ENCODE measurements around the gene SLC36A1.
A peak's percentile ranks its signal among the peaks of the same experiment; 100 is the strongest.
"Not testable (repeated sequence)": the region's sequence is repeated elsewhere in the genome, so short reads cannot be mapped to it uniquely, and the experiment has no call there.

The SLC36A1 gene

GRCh38 chr5:151487544-151487943 lies 40.1 kb downstream of the SLC36A1 start:
- DNase-seq, result no peak

- DNase-seq, result no peak
Observed at GRCh38 chr5:151490627-151491026, 43.2 kb downstream of the SLC36A1 start.

GRCh38 chr5:151491062-151491461 lies 43.7 kb downstream of the SLC36A1 start:
- DNase-seq, result no peak

GRCh38 chr5:151492729-151493128 lies 45.3 kb downstream of the SLC36A1 start:
- DNase-seq, result no peak

GRCh38 chr5:151493665-151494064 lies 46.3 kb downstream of the SLC36A1 start:
- DNase-seq, result no peak

- DNase-seq, result no peak
Observed at GRCh38 chr5:151495320-151495719, 47.9 kb downstream of the SLC36A1 start.

GRCh38 chr5:151496041-151496484 lies 48.7 kb downstream of the SLC36A1 start:
- no peak for DNase-seq

GRCh38 chr5:151497391-151498002 lies 50.1 kb downstream of the SLC36A1 start:
- no peak for DNase-seq

- DNase-seq, result no peak
Observed at GRCh38 chr5:151498395-151499155, 51.2 kb downstream of the SLC36A1 start.

GRCh38 chr5:151499501-151500035 lies 52.2 kb downstream of the SLC36A1 start:
- no peak for DNase-seq

- no peak for DNase-seq
Observed at GRCh38 chr5:151504006-151504405, 56.6 kb downstream of the SLC36A1 start.

GRCh38 chr5:151508308-151508707 lies 60.9 kb downstream of the SLC36A1 start:
- not testable (repeated sequence) for DNase-seq

GRCh38 chr5:151509231-151509630 lies 61.8 kb downstream of the SLC36A1 start:
- no peak for DNase-seq

- DNase-seq, result no peak
Observed at GRCh38 chr5:151509836-151510235, 62.4 kb downstream of the SLC36A1 start.

- no peak for DNase-seq
Observed at GRCh38 chr5:151517122-151517920, 69.9 kb downstream of the SLC36A1 start.

GRCh38 chr5:151520294-151520693 lies 72.9 kb downstream of the SLC36A1 start:
- no peak for DNase-seq

- no peak for DNase-seq
Observed at GRCh38 chr5:151522226-151522625, 74.8 kb downstream of the SLC36A1 start.

- peak; percentile 64 for DNase-seq
Observed at GRCh38 chr5:151523335-151523734, 75.9 kb downstream of the SLC36A1 start.

- no peak for DNase-seq
Observed at GRCh38 chr5:151528153-151528552, 80.8 kb downstream of the SLC36A1 start.

GRCh38 chr5:151528996-151529395 lies 81.6 kb downstream of the SLC36A1 start:
- no peak for DNase-seq

GRCh38 chr5:151531581-151531980 lies 84.2 kb downstream of the SLC36A1 start:
- no peak for DNase-seq

- no peak for DNase-seq
Observed at GRCh38 chr5:151532416-151532815, 85.0 kb downstream of the SLC36A1 start.

GRCh38 chr5:151534350-151534749 lies 86.9 kb downstream of the SLC36A1 start:
- no peak for DNase-seq

Data from 8988T (cell line).